HG03097 (cell line): ENCODE data around the gene SOWAHA.
"Not testable (repeated sequence)": the region's sequence is repeated elsewhere in the genome, so short reads cannot be mapped to it uniquely, and the experiment has no call there.

Experiments
- ATAC-seq: cut with Tn5 transposase; IDR thresholded peaks from one replicate; pipeline ENCODE4 v1.9.1; 2021; ENCODE audit not compliant: unreplicated experiment, low FRiP score

The SOWAHA gene

GRCh38 chr5:132777209-132778069, 35.7 kb upstream of the SOWAHA start, which contains the start of gene SEPTIN8:
SEPTIN8 (minus strand) TSS chr5:132777239; CDS start chr5:132777137, 102 bp downstream.
- peak; percentile 53 for ATAC-seq

GRCh38 chr5:132778129-132778528, 35.0 kb upstream of the SOWAHA start:
- no peak for ATAC-seq

GRCh38 chr5:132778856-132779255, 34.2 kb upstream of the SOWAHA start:
- no peak for ATAC-seq

GRCh38 chr5:132779961-132780360, 33.1 kb upstream of the SOWAHA start:
- no peak for ATAC-seq

- ATAC-seq, result no peak
These were observed 32.5 kb upstream of the SOWAHA start for GRCh38 chr5:132780577-132780976.

GRCh38 chr5:132781029-132781428, 32.1 kb upstream of the SOWAHA start:
- no peak for ATAC-seq

- ATAC-seq, result no peak
These were observed 31.0 kb upstream of the SOWAHA start for GRCh38 chr5:132782101-132782500.

GRCh38 chr5:132785365-132785764, 27.7 kb upstream of the SOWAHA start:
- no peak for ATAC-seq

GRCh38 chr5:132785864-132786263, 27.2 kb upstream of the SOWAHA start:
- ATAC-seq, result no peak

GRCh38 chr5:132787076-132787475, 26.0 kb upstream of the SOWAHA start:
- ATAC-seq, result no peak

GRCh38 chr5:132788508-132788907, 24.6 kb upstream of the SOWAHA start:
- no peak for ATAC-seq

GRCh38 chr5:132788990-132789886, 23.9 kb upstream of the SOWAHA start:
- ATAC-seq, result no peak

- ATAC-seq, result no peak
These were observed 22.8 kb upstream of the SOWAHA start for GRCh38 chr5:132790201-132790865.

GRCh38 chr5:132791026-132791425, 22.1 kb upstream of the SOWAHA start:
- no peak for ATAC-seq

GRCh38 chr5:132797651-132798050, 15.5 kb upstream of the SOWAHA start:
- ATAC-seq, result no peak

GRCh38 chr5:132799392-132799791, 13.7 kb upstream of the SOWAHA start:
- ATAC-seq, result no peak

GRCh38 chr5:132800545-132800944, 12.6 kb upstream of the SOWAHA start:
- no peak for ATAC-seq

GRCh38 chr5:132802044-132802684, 10.9 kb upstream of the SOWAHA start:
- ATAC-seq, result no peak

GRCh38 chr5:132802685-132803066, 10.4 kb upstream of the SOWAHA start:
- not testable (repeated sequence) for ATAC-seq

GRCh38 chr5:132804219-132804618, 8.9 kb upstream of the SOWAHA start:
- not testable (repeated sequence) for ATAC-seq
